NCI-H2227 (cell line): Measurements from ENCODE around the gene GSTA1.
"Not testable (repeated sequence)": the region's sequence is repeated elsewhere in the genome, so short reads cannot be mapped to it uniquely, and the experiment has no call there.

Experiments
- DNase-seq: peaks from one replicate; lab custom pipeline; 2025; ENCODE audit not compliant: unreplicated experiment; lab: John Stamatoyannopoulos, UW

Gene GSTA1

GRCh38 chr6:52803668-52804255 lies at the start of gene GSTA1:
TSS of gene GSTA1 (minus strand) at chr6:52803816. CDS start at chr6:52799267, 4,549 bp downstream.
- DNase-seq: not testable (repeated sequence)

GRCh38 chr6:52849137-52849536 lies 45.5 kb upstream of the GSTA1 start:
- no peak for DNase-seq

DNA sequence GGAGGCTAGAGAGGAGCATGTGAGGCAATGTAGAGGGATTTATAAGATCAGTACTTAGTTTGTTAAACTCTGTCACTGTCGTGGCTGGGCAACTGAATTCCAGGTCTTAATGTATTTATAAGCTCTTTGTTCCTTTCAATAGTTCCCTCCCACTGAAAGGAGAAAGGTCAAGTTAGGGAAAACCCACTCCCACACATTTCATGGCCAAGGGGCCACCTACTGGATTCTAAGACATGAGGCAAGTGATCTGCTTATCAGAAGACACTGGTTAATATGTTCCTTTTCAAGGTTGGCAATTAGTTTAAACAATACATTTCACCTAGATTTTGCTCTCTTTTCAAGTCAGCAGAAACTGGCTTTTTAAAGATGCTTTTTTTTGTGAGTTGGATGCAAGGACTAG lies 42.4 kb upstream of the GSTA1 start:
- no peak for DNase-seq

DNA sequence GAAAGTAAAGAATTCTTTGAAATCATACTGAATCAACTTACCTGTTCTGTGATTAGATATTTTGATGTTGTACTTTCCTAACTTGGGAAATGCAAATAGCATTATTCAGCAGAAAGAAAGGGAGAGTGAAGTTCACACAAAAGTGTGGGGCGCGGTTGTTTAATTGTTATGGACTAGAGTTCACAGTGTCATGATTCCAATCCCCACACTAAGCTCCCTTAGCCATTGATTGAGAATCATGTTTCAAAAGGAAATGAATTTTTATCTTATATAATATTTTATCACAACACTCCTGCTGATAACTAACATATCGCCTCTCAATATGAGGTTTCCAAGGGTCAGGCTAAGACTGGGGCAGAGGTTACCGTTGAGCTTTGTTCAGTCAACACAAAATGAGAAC lies 40.0 kb upstream of the GSTA1 start:
- no peak for DNase-seq

GRCh38 chr6:52840763-52841585 lies 37.4 kb upstream of the GSTA1 start, which contains the start of gene GSTA5:
TSS of gene GSTA5 (minus strand) at chr6:52840813.
- DNase-seq: no peak

DNA sequence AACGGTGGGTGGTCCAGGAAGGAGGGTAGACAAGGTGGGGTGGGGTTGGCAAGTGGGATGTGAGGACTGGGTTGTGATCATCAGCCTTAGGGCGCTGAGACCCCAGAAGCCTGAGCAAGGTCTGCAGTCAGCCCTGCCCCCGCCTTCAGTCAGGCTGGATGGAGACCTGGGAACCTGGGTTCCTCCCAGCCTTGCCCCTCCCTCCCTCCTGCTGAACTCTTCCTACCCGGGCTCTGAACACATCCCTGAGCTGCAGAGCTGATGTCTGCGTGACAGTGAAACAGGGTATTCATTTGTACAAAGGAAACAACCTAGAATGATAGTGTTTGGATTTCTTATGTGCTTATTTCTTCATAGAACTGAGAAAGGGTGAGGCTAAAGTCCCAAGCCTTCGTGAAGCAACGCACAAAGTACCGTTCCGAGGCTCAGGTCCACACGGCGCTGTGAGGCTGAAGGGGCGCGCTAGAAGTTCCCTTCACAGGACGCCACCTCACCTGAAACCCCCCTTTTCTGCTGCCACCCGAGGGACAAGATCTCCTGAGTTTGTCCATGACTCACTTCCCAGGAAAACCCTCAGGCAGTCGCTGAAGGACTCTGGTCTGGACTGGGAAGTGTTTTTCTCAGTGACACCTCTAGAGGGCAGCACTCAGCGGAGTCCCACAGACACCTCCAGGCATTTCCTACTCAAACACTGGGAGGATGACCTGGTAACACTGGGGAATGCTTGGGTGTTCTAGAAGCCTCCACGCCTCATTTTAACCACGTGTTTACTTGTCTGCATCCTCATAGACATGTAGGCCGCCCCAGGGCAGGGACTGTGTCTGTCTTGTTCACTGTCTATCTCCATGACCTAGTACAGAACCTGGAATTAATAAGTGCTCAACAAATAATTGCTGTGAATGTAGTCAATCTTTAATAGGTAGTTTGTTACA lies 35.8 kb upstream of the GSTA1 start:
- peak; percentile 30 for DNase-seq

- no peak for DNase-seq
These were observed 30.9 kb upstream of the GSTA1 start for GRCh38 chr6:52834481-52834880.

DNA sequence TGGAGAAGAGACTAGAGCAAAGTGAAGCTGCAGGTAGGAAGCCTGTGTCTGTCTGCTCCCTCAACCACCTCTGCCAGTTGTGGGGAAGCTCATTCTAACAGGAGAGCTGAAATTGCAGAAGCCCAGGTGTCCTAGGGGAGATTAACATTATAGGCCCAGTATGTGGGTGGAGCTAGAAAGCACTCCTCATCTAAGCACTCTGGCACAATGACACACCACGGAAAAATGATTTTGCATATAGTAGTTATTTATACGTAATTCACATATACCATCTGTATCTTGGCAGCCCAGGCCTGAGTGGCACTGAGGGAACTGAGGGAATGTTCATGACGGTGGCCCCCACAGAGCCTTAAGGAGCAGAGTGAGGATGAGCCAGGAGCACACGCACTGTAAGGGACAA lies 27.3 kb upstream of the GSTA1 start:
- DNase-seq: not testable (repeated sequence)

DNA sequence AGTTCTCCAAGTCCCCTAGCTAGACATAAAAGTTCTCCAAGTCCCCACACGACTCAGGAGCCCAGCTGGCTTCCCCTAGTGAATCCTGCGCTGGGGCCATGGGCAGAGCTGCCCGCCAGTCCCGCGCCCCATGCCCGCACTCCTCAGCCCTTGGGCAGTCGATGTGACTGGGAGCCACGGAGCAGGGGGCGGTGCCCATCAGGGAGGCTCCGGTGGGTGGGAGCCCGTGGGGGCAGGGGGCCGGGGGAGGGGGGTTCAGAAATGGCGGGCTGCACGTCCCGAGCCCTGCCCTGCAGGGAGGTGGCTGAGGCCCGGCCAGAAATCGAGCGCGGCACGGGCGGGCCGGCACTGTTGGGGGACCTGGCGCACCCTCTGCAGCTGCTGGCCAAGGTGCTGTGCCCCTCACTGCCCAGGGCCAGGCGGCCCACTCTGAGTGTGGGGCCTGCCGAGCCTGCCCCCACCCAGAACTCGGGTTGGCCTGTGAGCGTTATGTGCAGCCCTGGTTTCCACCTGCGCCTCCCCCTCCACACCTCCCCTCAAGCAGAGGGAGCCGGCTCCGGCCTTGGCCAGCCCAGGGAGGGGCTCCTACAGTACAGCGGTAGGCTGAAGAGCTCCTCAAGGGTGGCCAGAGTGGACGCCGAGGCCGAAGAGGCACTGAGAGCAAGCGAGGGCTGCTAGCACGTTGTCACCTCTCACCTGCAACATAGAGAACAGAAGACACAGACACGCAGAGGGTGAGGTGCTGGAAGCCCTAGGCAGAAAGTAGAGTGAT lies 25.6 kb upstream of the GSTA1 start:
- no peak for DNase-seq

DNA sequence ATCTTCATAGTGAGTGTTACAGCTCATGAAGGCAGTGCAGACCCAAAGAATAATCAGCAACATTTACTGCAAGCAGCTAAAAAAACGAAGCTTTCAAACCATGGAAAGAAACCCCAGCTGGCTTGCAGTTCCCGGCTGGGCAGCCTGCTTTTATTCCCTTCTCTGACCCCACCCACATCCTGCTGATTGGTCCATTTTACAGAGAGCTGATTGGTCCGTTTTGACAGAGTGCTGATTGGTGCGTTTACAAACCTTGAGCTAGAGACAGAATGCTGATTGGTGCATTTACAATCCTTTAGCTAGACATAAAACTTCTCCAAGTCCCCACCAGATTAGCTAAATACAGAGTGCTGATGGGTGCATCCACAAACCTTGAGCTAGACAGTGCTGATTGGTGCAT lies 25.0 kb upstream of the GSTA1 start:
- not testable (repeated sequence) for DNase-seq

- not testable (repeated sequence) for DNase-seq
These were observed 23.6 kb upstream of the GSTA1 start for GRCh38 chr6:52827073-52827783.

- no peak for DNase-seq
These were observed 22.9 kb upstream of the GSTA1 start for GRCh38 chr6:52826513-52826912.

DNA sequence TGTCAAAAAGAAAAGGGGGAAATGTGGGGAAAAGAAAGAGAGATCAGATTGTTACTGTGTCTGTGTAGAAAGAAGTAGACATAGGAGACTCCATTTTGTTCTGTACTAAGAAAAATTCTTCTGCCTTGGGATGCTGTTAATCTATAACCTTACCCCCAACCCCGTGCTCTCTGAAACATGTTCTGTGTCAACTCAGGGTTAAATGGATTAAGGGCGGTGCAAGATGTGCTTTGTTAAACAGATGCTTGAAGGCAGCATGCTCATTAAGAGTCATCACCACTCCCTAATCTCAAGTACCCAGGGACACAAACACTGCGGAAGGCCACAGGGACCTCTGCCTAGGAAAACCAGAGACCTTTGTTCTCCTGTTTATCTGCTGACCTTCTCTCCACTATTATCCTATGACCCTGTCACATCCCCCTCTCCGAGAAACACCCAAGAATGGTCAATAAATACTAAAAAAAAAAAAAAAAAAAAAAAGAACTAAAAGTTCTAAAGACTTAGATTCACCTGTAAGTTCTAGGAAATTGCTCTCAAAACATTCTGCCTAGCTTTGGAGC lies 22.4 kb upstream of the GSTA1 start:
- not testable (repeated sequence) for DNase-seq

- DNase-seq: not testable (repeated sequence)
These were observed 21.7 kb upstream of the GSTA1 start for GRCh38 chr6:52825270-52825793.

GRCh38 chr6:52821842-52822241 lies 18.2 kb upstream of the GSTA1 start:
- no peak for DNase-seq

DNA sequence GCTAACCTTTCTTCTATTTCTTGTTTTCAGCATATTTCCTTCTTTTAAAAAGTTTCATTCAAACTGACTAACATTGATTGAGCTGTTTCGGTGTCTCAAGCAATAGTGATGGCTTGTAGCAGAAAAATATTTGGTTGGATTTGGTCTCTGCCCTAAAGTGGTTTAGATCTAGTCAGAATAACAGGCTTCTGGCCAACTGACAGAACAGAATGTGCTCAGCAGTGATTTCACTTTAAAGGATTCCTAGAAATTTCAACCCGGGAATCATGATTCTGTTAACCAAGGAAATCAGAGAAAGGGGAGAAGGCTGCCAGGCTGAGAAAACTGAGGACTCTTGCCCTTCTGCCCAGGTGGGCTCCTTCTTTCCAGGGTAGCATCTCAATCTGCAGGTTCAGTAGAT lies 16.6 kb upstream of the GSTA1 start:
- no peak for DNase-seq

DNA sequence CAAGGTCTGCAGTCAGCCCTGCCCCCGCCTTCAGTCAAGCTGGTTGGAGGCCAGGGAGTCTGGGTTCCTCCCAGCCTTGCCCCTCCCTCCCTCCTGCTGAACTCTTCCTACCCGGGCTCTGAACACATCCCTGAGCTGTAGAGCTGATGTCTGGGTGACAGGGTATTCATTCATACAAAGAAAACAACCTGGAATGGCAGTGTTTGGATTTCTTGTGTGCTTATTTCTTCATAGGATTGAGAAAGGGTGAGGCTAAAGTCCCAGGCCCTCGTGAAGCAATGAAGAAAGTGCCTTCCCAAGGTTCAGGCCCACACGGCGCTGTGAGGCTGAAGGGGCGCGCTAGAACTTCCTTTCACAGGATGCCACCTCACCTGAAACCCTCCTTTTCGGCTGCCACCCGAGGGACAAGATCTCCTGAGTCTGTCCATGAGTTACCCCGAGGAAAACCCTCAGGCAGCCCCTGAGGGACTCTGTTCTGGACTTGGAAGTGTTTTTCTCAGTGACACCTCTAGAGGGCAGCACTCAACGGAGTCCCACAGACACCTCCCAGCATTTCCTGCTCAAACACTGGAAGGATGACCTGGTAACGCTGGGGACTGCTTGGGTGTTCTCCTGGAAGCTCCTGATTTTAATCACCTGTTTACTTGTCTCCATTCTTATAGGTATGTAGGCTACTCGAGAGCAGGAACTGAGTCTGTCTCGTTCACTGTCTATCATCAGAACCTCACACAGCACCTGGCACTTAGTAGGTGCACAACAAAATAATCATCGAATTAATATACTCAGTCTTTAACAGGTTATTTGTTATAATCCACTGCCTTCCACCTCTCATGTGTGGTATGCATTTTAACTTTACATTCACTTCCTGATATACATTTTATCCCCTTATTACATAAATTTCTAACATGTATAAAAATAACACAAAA lies 11.8 kb upstream of the GSTA1 start:
- peak; percentile 23 for DNase-seq

DNA sequence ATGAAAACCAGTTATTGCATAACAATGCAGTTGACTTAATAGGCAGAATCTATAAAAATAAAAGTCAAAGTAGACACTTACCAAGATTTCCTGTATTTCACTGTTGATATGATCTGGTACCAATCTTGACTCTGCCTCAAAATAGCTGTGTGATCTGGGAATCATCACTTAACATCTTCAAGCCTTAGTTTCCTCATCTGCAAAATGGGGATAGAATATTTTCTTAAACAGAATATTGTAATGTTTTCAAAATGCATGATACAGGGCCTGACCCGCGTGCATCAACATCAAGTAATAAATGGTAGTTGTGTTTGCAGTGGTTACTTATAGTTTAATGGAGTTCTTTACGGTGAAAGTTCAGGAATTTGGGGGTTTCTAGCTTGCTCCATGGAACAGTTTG lies 10.9 kb upstream of the GSTA1 start:
- not testable (repeated sequence) for DNase-seq
